ENCODE results near the gene COL8A1.

COL8A1 gene

GRCh38 chr3:99765042-99765942, 126.9 kb downstream of the COL8A1 start:
- no peak for DNase-seq

GRCh38 chr3:99767291-99767690, 128.9 kb downstream of the COL8A1 start:
- no peak for DNase-seq

- no peak for DNase-seq
These were observed 129.7 kb downstream of the COL8A1 start for GRCh38 chr3:99768126-99768525.

- no peak for DNase-seq
These were observed 130.6 kb downstream of the COL8A1 start for GRCh38 chr3:99768808-99769501.

GRCh38 chr3:99772171-99772570, 133.8 kb downstream of the COL8A1 start:
- no peak for DNase-seq

GRCh38 chr3:99772671-99773070, 134.3 kb downstream of the COL8A1 start:
- no peak for DNase-seq

GRCh38 chr3:99774467-99774866, 136.1 kb downstream of the COL8A1 start:
- DNase-seq = no peak

GRCh38 chr3:99776516-99777209, 138.3 kb downstream of the COL8A1 start:
- DNase-seq = no peak

- no peak for DNase-seq
These were observed 138.8 kb downstream of the COL8A1 start for GRCh38 chr3:99777210-99777549.

GRCh38 chr3:99777708-99778107, 139.3 kb downstream of the COL8A1 start:
- no peak for DNase-seq

- no peak for DNase-seq
These were observed 142.4 kb downstream of the COL8A1 start for GRCh38 chr3:99780749-99781148.

GRCh38 chr3:99781761-99782160, 143.4 kb downstream of the COL8A1 start:
- no peak for DNase-seq

- no peak for DNase-seq
These were observed 144.7 kb downstream of the COL8A1 start for GRCh38 chr3:99783011-99783573.

- DNase-seq = no peak
These were observed 150.8 kb downstream of the COL8A1 start for GRCh38 chr3:99789011-99789721.

GRCh38 chr3:99794485-99794884, 156.1 kb downstream of the COL8A1 start:
- no peak for DNase-seq

- no peak for DNase-seq
These were observed 157.2 kb downstream of the COL8A1 start for GRCh38 chr3:99795573-99795972.

GRCh38 chr3:99799422-99799821, 161.0 kb downstream of the COL8A1 start:
- no peak for DNase-seq

- no peak for DNase-seq
These were observed 164.9 kb downstream of the COL8A1 start for GRCh38 chr3:99803297-99803696.

- DNase-seq = no peak
These were observed 166.8 kb downstream of the COL8A1 start for GRCh38 chr3:99805160-99805559.

GRCh38 chr3:99808163-99808794, 169.9 kb downstream of the COL8A1 start:
- DNase-seq = peak; percentile 69

- DNase-seq = no peak
These were observed 171.2 kb downstream of the COL8A1 start for GRCh38 chr3:99809565-99809964.

GRCh38 chr3:99810403-99810802, 172.0 kb downstream of the COL8A1 start:
- no peak for DNase-seq
